Right atrium auricular region (tissue), 2 donors: Measurements from ENCODE around the gene CERS6. TPM values are rescaled to one million over a fixed set of nuclear protein-coding genes. Genes with fewer than 3 reads are reported as not detected.

ENCODE experiments used
- DNase-seq: peaks from one replicate; pipeline ENCODE4 v3.0.0-alpha.2; 2019; ENCODE audit warnings: low spot score
- H3K27ac ChIP-seq, 2 donors: fragments of 200-600 bp; sonication (generic); 1 replicate in 1 of 2; 2 replicates in 1 of 2; pipeline ENCODE4 v1.5.1; 2016 to 2019
- H3K27me3 ChIP-seq, 2 donors: fragments of 200-600 bp; sonication (generic); one replicate each; pipeline versions ENCODE4 v1.5.1 to v1.6.0; 2017 to 2019
- H3K36me3 ChIP-seq: fragments of 200-600 bp; sonication (generic); one replicate; pipeline ENCODE4 v1.5.1; 2016
- H3K4me1 ChIP-seq, 2 donors: fragments of 200-600 bp; sonication (generic); one replicate each; pipeline versions ENCODE4 v1.5.1 to v1.6.0; 2017 to 2019
- H3K4me3 ChIP-seq, 2 donors: fragments of 200-600 bp; sonication (generic); 1 replicate in 1 of 2; 2 replicates in 1 of 2; pipeline ENCODE4 v1.5.1; 2017 to 2019; ENCODE audit warnings: mild to moderate bottlenecking in 1 of 2, moderate library complexity in 1 of 2
- H3K9me3 ChIP-seq, 2 donors: fragments of 200-600 bp; sonication (generic); one replicate each; pipeline ENCODE4 v1.5.1; 2019
- total RNA-seq, 2 donors: library from RNA; depleted of rRNA; stranded (reverse); fragments of >200 nt; gene quantifications; one replicate each; pipeline ENCODE4 v1.1.0, GENCODE V29; 2016
- TF ChIP-seq, protein P1 (sequence below), 2 donors: fragments of 200-600 bp; sonication (generic); IDR thresholded peaks; one replicate each; pipeline ENCODE4 v1.5.1; 2019; ENCODE audit warnings: antibody characterized with exemption in 2 of 2

CERS6 gene
- total RNA-seq, 2 donors from 2014 or later, result 59.4 to 74.5 TPM

- H3K27ac ChIP-seq, result no peak overlapping the region
Observed at GRCh38 chr2:168667156-168667555, 211.1 kb downstream of the CERS6 start.

GRCh38 chr2:168669151-168669550 lies 213.1 kb downstream of the CERS6 start:
- H3K27ac ChIP-seq, result no peak overlapping the region
- no peak for DNase-seq
- TF ChIP-seq, protein P1, sequence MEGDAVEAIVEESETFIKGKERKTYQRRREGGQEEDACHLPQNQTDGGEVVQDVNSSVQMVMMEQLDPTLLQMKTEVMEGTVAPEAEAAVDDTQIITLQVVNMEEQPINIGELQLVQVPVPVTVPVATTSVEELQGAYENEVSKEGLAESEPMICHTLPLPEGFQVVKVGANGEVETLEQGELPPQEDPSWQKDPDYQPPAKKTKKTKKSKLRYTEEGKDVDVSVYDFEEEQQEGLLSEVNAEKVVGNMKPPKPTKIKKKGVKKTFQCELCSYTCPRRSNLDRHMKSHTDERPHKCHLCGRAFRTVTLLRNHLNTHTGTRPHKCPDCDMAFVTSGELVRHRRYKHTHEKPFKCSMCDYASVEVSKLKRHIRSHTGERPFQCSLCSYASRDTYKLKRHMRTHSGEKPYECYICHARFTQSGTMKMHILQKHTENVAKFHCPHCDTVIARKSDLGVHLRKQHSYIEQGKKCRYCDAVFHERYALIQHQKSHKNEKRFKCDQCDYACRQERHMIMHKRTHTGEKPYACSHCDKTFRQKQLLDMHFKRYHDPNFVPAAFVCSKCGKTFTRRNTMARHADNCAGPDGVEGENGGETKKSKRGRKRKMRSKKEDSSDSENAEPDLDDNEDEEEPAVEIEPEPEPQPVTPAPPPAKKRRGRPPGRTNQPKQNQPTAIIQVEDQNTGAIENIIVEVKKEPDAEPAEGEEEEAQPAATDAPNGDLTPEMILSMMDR (IDR thresholded peaks at IDR 0.05), result no peak
- H3K36me3 ChIP-seq, result no peaks in the 10 kb centered on the region
- H3K9me3 ChIP-seq, result no peaks in the 10 kb centered on the region
- no peak overlapping the region for H3K4me3 ChIP-seq
- H3K4me1 ChIP-seq, result no peaks in the 10 kb centered on the region
- H3K27me3 ChIP-seq, result no peaks in the 10 kb centered on the region

More at GRCh38 chr2:168667156-168667555, 211.1 kb downstream of the CERS6 start:
- Histone ChIP-seq H3K27me3 (no peaks in the 10 kb centered on the region), H3K4me1 (no peaks in the 10 kb centered on the region), H3K9me3 (no peaks in the 10 kb centered on the region), H3K4me3 (no peak overlapping the region), H3K36me3 (no peaks in the 10 kb centered on the region)
- no peak for DNase-seq
- TF ChIP-seq, protein P1 (IDR thresholded peaks at IDR 0.05), result no peak

DNA sequence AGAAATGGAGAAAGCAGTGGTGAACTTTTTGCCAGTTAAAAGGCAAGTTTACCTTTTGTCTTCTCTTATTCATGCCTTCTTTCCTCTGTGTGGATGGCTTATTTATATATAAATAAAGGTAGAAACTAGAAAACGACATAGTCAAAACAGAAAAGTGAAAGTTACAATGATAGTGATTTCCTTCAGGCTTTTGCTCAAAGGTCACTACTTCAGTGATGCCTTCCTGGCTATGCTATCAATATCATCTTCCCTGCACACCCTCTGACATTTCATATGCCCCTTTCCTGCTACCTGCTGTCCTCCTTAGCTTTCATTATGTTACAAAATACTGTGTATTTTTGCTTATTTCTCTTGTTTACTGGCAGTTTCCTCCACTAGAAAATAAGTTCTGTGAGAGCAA lies 214.4 kb downstream of the CERS6 start:
- H3K36me3 ChIP-seq, result no peaks in the 10 kb centered on the region
- no peaks in the 10 kb centered on the region for H3K27me3 ChIP-seq
- no peaks in the 10 kb centered on the region for H3K4me1 ChIP-seq
- H3K27ac ChIP-seq, result no peak overlapping the region
- no peaks in the 10 kb centered on the region for H3K9me3 ChIP-seq
- DNase-seq, result no peak
- H3K4me3 ChIP-seq, result no peak overlapping the region
- TF ChIP-seq, protein P1 (IDR thresholded peaks at IDR 0.05), result no peak

GRCh38 chr2:168671932-168672331 lies 215.9 kb downstream of the CERS6 start:
- DNase-seq, result no peak
- H3K36me3 ChIP-seq, result no peaks in the 10 kb centered on the region
- no peaks in the 10 kb centered on the region for H3K4me1 ChIP-seq
- no peak overlapping the region for H3K27ac ChIP-seq
- TF ChIP-seq, protein P1 (IDR thresholded peaks at IDR 0.05), result no peak
- H3K27me3 ChIP-seq, result no peaks in the 10 kb centered on the region
- no peak overlapping the region for H3K4me3 ChIP-seq
- no peaks in the 10 kb centered on the region for H3K9me3 ChIP-seq

GRCh38 chr2:168673265-168674189 lies 217.5 kb downstream of the CERS6 start:
- no peaks in the 10 kb centered on the region for H3K4me1 ChIP-seq
- no peak overlapping the region for H3K27ac ChIP-seq
- no peak overlapping the region for H3K4me3 ChIP-seq
- TF ChIP-seq, protein P1 (IDR thresholded peaks at IDR 0.05), result no peak
- no peaks in the 10 kb centered on the region for H3K9me3 ChIP-seq
- H3K27me3 ChIP-seq, result no peaks in the 10 kb centered on the region
- no peaks in the 10 kb centered on the region for H3K36me3 ChIP-seq
- no peak for DNase-seq
